CD8-positive, alpha-beta memory T cell (primary cell): Measurements from ENCODE around the gene ITGA7. TPM values are rescaled to one million over a fixed set of nuclear protein-coding genes. Genes with fewer than 3 reads are reported as not detected.

ENCODE experiments used
- CTCF ChIA-PET: fragments of 350-600 bp; sonication (Branson Sonifier 250); formaldehyde crosslinking; loops from one replicate; lab custom pipeline; 2021; ENCODE audit warnings: antibody characterized with exemption; lab: Charles Lee
- POLR2A ChIA-PET: fragments of 350-600 bp; sonication (Branson Sonifier 250); formaldehyde crosslinking; loops from one replicate; lab custom pipeline; 2021; ENCODE audit warnings: antibody characterized with exemption; lab: Charles Lee
- DNase-seq, 5 donors: peaks; one replicate each; pipeline versions ENCODE4 v3.0.0 to v3.0.0-alpha.2; 2020 to 2022; ENCODE audit warnings: mixed read lengths in 1 of 5
- H3K27ac ChIP-seq: one replicate; pipeline ENCODE4 v1.7.0; 2013; ENCODE audit warnings: low read depth, mild to moderate bottlenecking, low read length, moderate library complexity
- H3K27me3 ChIP-seq: 2 replicates; pipeline ENCODE4 v1.7.0; 2013; ENCODE audit warnings: low read length, mild to moderate bottlenecking; ENCODE audit not compliant: insufficient read depth, poor library complexity, severe bottlenecking
- H3K36me3 ChIP-seq: 2 replicates; pipeline ENCODE4 v1.7.0; 2013; ENCODE audit warnings: mild to moderate bottlenecking, low read length, moderate library complexity; ENCODE audit not compliant: insufficient read depth
- H3K4me1 ChIP-seq: 2 replicates; pipeline ENCODE4 v1.7.0; 2013; ENCODE audit warnings: mild to moderate bottlenecking, low read length, moderate library complexity; ENCODE audit not compliant: insufficient read depth
- H3K4me3 ChIP-seq: 2 replicates; pipeline ENCODE4 v1.7.0; 2013; ENCODE audit warnings: mild to moderate bottlenecking, low read length
- H3K9me3 ChIP-seq: 2 replicates; pipeline ENCODE4 v1.7.0; 2013; ENCODE audit warnings: mild to moderate bottlenecking, low read length
- H3K27ac Mint-ChIP-seq, 8 donors: one replicate each; pipeline ENCODE4 v1.8.0; 2020 to 2021; ENCODE audit warnings: mixed read lengths in 8 of 8, mild to moderate bottlenecking in 6 of 8, inconsistent platforms in 3 of 8, moderate library complexity in 3 of 8
- H3K27me3 Mint-ChIP-seq, 2 donors: one replicate each; pipeline ENCODE4 v1.8.0; 2020 to 2021; ENCODE audit warnings: mixed read lengths in 2 of 2, mild to moderate bottlenecking in 1 of 2, moderate library complexity in 1 of 2
- H3K36me3 Mint-ChIP-seq, 3 donors: one replicate each; pipeline ENCODE4 v1.8.0; 2020 to 2021; ENCODE audit warnings: mixed read lengths in 3 of 3, inconsistent platforms in 1 of 3, mild to moderate bottlenecking in 1 of 3
- H3K4me1 Mint-ChIP-seq, 3 donors: one replicate each; pipeline ENCODE4 v1.8.0; 2020 to 2021; ENCODE audit warnings: mixed read lengths in 3 of 3, inconsistent platforms in 1 of 3, mild to moderate bottlenecking in 1 of 3
- H3K4me3 Mint-ChIP-seq, 7 donors: one replicate each; pipeline ENCODE4 v1.8.0; 2020 to 2021; ENCODE audit warnings: mixed read lengths in 7 of 7, mild to moderate bottlenecking in 6 of 7, moderate library complexity in 4 of 7, inconsistent platforms in 2 of 7
- H3K9me3 Mint-ChIP-seq, 5 donors: one replicate each; pipeline ENCODE4 v1.8.0; 2020 to 2022; ENCODE audit warnings: mixed read lengths in 5 of 5, mild to moderate bottlenecking in 3 of 5, moderate library complexity in 2 of 5, inconsistent platforms in 1 of 5
- polyA plus RNA-seq: library from polyadenylated mRNA; unstranded; fragments of 300-500 nt; fragmentation: Illumina TruSeq; gene quantifications from one replicate; pipeline ENCODE4 v1.2.3, GENCODE V29; 2021
- total RNA-seq, 2 experiments: library from RNA; stranded (reverse); gene quantifications; one replicate each; pipeline ENCODE4 v1.2.3, GENCODE V29; 2021

ITGA7 gene
- total and polyA plus RNA-seq, 3 experiments from 2014 or later = 0.36 to 3.1 (median 2.7) TPM

- Mint-ChIP-seq H3K4me1 (no peaks in the 10 kb centered on the region), H3K9me3 (no peaks in the 10 kb centered on the region), H3K36me3 (peaks cover 0 to 2% (median 0%) of the 10 kb centered on the region in 3 donors), H3K4me3 (no peak overlapping the region), H3K27me3 (peaks cover 7 to 9% of the 10 kb centered on the region in 2 donors), H3K27ac (peak overlapping the region in 1 of 8 donors; percentile 72)
- no peaks in the 10 kb centered on the region for H3K36me3 ChIP-seq
- H3K27ac ChIP-seq = no peak overlapping the region
- CTCF ChIA-PET = interaction anchor here (1.4 kb wide), 1 partner anchor 41 kb away, joined by 4 read pairs; no protein-coding TSS in a partner anchor
- no peaks in the 10 kb centered on the region for H3K4me1 ChIP-seq
- H3K9me3 ChIP-seq = no peaks in the 10 kb centered on the region
- H3K4me3 ChIP-seq = no peak overlapping the region
- POLR2A ChIA-PET = no interaction called here
- peak in 1 of 5 donors; percentile 28 for DNase-seq
- H3K27me3 ChIP-seq = no peaks in the 10 kb centered on the region
Observed at GRCh38 chr12:55696796-55697462, 10.8 kb downstream of the ITGA7 start.

- Histone ChIP-seq H3K27me3 (no peaks in the 10 kb centered on the region), H3K4me1 (no peaks in the 10 kb centered on the region), H3K27ac (no peak overlapping the region), H3K9me3 (no peaks in the 10 kb centered on the region), H3K36me3 (no peaks in the 10 kb centered on the region), H3K4me3 (no peak overlapping the region)
- ChIA-PET CTCF (interaction anchor here (1.4 kb wide), 1 partner anchor 40 kb away, joined by 4 read pairs; no protein-coding TSS in a partner anchor), POLR2A (no interaction called here)
- no peak overlapping the region for H3K27ac Mint-ChIP-seq
- no peaks in the 10 kb centered on the region for H3K4me1 Mint-ChIP-seq
- peak in 1 of 5 donors; percentile 30 for DNase-seq
- no peaks in the 10 kb centered on the region for H3K9me3 Mint-ChIP-seq
- H3K36me3 Mint-ChIP-seq = peaks cover 0 to 2% (median 0%) of the 10 kb centered on the region in 3 donors
- no peak overlapping the region for H3K4me3 Mint-ChIP-seq
- peaks cover 7 to 9% of the 10 kb centered on the region in 2 donors for H3K27me3 Mint-ChIP-seq
Observed at GRCh38 chr12:55696141-55696540, 11.6 kb downstream of the ITGA7 start.

- peak in 1 of 5 donors; percentile 21 for DNase-seq
- H3K4me1 Mint-ChIP-seq = no peaks in the 10 kb centered on the region
- no peaks in the 10 kb centered on the region for H3K27me3 ChIP-seq
- H3K4me3 ChIP-seq = no peak overlapping the region
- no peaks in the 10 kb centered on the region for H3K36me3 ChIP-seq
- no peaks in the 10 kb centered on the region for H3K9me3 ChIP-seq
- H3K9me3 Mint-ChIP-seq = no peaks in the 10 kb centered on the region
- H3K4me3 Mint-ChIP-seq = no peak overlapping the region
- CTCF ChIA-PET = interaction anchor here (1.4 kb wide), 1 partner anchor 39 kb away, joined by 4 read pairs; no protein-coding TSS in a partner anchor
- H3K36me3 Mint-ChIP-seq = peaks cover 0 to 2% (median 0%) of the 10 kb centered on the region in 3 donors
- H3K4me1 ChIP-seq = no peaks in the 10 kb centered on the region
- H3K27ac Mint-ChIP-seq = no peak overlapping the region
- POLR2A ChIA-PET = no interaction called here
- H3K27me3 Mint-ChIP-seq = peaks cover 7 to 9% of the 10 kb centered on the region in 2 donors
- no peak overlapping the region for H3K27ac ChIP-seq
Observed at GRCh38 chr12:55695349-55695748, 12.4 kb downstream of the ITGA7 start.

GRCh38 chr12:55694651-55695050 lies 13.1 kb downstream of the ITGA7 start:
- Mint-ChIP-seq H3K27me3 (peaks cover 7 to 9% of the 10 kb centered on the region in 2 donors), H3K9me3 (no peaks in the 10 kb centered on the region), H3K36me3 (no peaks in the 10 kb centered on the region), H3K4me3 (no peak overlapping the region), H3K4me1 (no peaks in the 10 kb centered on the region), H3K27ac (no peak overlapping the region)
- H3K36me3 ChIP-seq = no peaks in the 10 kb centered on the region
- H3K4me3 ChIP-seq = no peak overlapping the region
- H3K27me3 ChIP-seq = no peaks in the 10 kb centered on the region
- POLR2A ChIA-PET = no interaction called here
- CTCF ChIA-PET = no interaction called here
- peak in 1 of 5 donors; percentile 10 for DNase-seq
- no peaks in the 10 kb centered on the region for H3K4me1 ChIP-seq
- no peaks in the 10 kb centered on the region for H3K9me3 ChIP-seq
- no peak overlapping the region for H3K27ac ChIP-seq

- Mint-ChIP-seq H3K27ac (no peak overlapping the region), H3K4me3 (no peak overlapping the region), H3K27me3 (peaks cover 5 to 9% of the 10 kb centered on the region in 2 donors), H3K4me1 (no peaks in the 10 kb centered on the region), H3K36me3 (no peaks in the 10 kb centered on the region), H3K9me3 (no peaks in the 10 kb centered on the region)
- H3K4me3 ChIP-seq = no peak overlapping the region
- H3K27me3 ChIP-seq = no peaks in the 10 kb centered on the region
- no peaks in the 10 kb centered on the region for H3K9me3 ChIP-seq
- no peaks in the 10 kb centered on the region for H3K36me3 ChIP-seq
- no peaks in the 10 kb centered on the region for H3K4me1 ChIP-seq
- no peak overlapping the region for H3K27ac ChIP-seq
- POLR2A ChIA-PET = no interaction called here
- CTCF ChIA-PET = no interaction called here
- no peak for DNase-seq
Observed at GRCh38 chr12:55694188-55694515, 13.6 kb downstream of the ITGA7 start.

- no peaks in the 10 kb centered on the region for H3K27me3 ChIP-seq
- H3K27me3 Mint-ChIP-seq = peaks cover 5 to 9% of the 10 kb centered on the region in 2 donors
- no peaks in the 10 kb centered on the region for H3K4me1 ChIP-seq
- no peaks in the 10 kb centered on the region for H3K36me3 ChIP-seq
- H3K4me3 Mint-ChIP-seq = no peak overlapping the region
- H3K9me3 ChIP-seq = no peaks in the 10 kb centered on the region
- H3K27ac ChIP-seq = no peak overlapping the region
- no peaks in the 10 kb centered on the region for H3K36me3 Mint-ChIP-seq
- POLR2A ChIA-PET = no interaction called here
- peak in 1 of 5 donors; percentile 18 for DNase-seq
- H3K4me1 Mint-ChIP-seq = no peaks in the 10 kb centered on the region
- no peaks in the 10 kb centered on the region for H3K9me3 Mint-ChIP-seq
- CTCF ChIA-PET = no interaction called here
- no peak overlapping the region for H3K27ac Mint-ChIP-seq
- no peak overlapping the region for H3K4me3 ChIP-seq
Observed at GRCh38 chr12:55693323-55694187, 14.1 kb downstream of the ITGA7 start.

- H3K27me3 ChIP-seq = no peaks in the 10 kb centered on the region
- Mint-ChIP-seq H3K27me3 (peaks cover 5 to 9% of the 10 kb centered on the region in 2 donors), H3K4me3 (no peak overlapping the region)
Observed at GRCh38 chr12:55692631-55693322, 14.9 kb downstream of the ITGA7 start.

More at GRCh38 chr12:55692631-55693322, 14.9 kb downstream of the ITGA7 start:
- Mint-ChIP-seq H3K27ac (peak overlapping the region in 1 of 8 donors; percentile 14), H3K36me3 (no peaks in the 10 kb centered on the region), H3K9me3 (no peaks in the 10 kb centered on the region), H3K4me1 (peaks cover 2 to 3% (median 2%) of the 10 kb centered on the region in 3 donors)
- Histone ChIP-seq H3K36me3 (no peaks in the 10 kb centered on the region), H3K4me3 (no peak overlapping the region), H3K27ac (no peak overlapping the region), H3K4me1 (peaks cover 3% of the 10 kb centered on the region), H3K9me3 (no peaks in the 10 kb centered on the region)
- ChIA-PET CTCF (no interaction called here), POLR2A (no interaction called here)
- peak in 1 of 5 donors; percentile 37 for DNase-seq
